WTC11 (cell line): ENCODE results near the gene OSBPL10. TPM values are rescaled to one million over a fixed set of nuclear protein-coding genes. Genes with fewer than 3 reads are reported as not detected.

Experiments
- ATAC-seq: fragments of 200-7000 bp; cut with Tn5 transposase; 2 replicates; pipeline ENCODE4 v1.10.0; 2021; ENCODE audit warnings: mild to moderate bottlenecking, moderate library complexity
- CTCF ChIA-PET: fragments of 300-600 bp; sonication (Branson Sonifier 250); formaldehyde crosslinking; loops from one replicate; lab custom pipeline; 2021; ENCODE audit warnings: antibody characterized with exemption; lab: Charles Lee
- POLR2A ChIA-PET: fragments of 350-600 bp; sonication (Branson Sonifier 250); formaldehyde crosslinking; loops from one replicate; lab custom pipeline; 2021; ENCODE audit warnings: antibody characterized with exemption; lab: Charles Lee
- DNase-seq: peaks from one replicate; pipeline ENCODE4 v3.0.0; 2021; ENCODE audit warnings: low spot score
- H3K27ac Mint-ChIP-seq: 2 replicates; pipeline ENCODE4 v1.8.0; 2021; ENCODE audit warnings: mixed read lengths
- H3K27me3 Mint-ChIP-seq: 2 replicates; pipeline ENCODE4 v1.8.0; 2021; ENCODE audit warnings: low read depth, mild to moderate bottlenecking, moderate library complexity, mixed read lengths
- H3K36me3 Mint-ChIP-seq: 2 replicates; pipeline ENCODE4 v1.8.0; 2021; ENCODE audit warnings: mixed read lengths
- H3K4me1 Mint-ChIP-seq: 2 replicates; pipeline ENCODE4 v1.8.0; 2022; ENCODE audit warnings: mixed read lengths
- H3K4me3 Mint-ChIP-seq: 2 replicates; pipeline ENCODE4 v1.8.0; 2021; ENCODE audit warnings: mild to moderate bottlenecking, moderate library complexity, mixed read lengths
- H3K9me3 Mint-ChIP-seq: 2 replicates; pipeline ENCODE4 v1.8.0; 2021; ENCODE audit warnings: mixed read lengths
- ATF1 ChIP-seq: sonication (generic); formaldehyde crosslinking; IDR thresholded peaks from 2 replicates; pipeline ENCODE4 v1.8.1; 2023; ENCODE audit warnings: mild to moderate bottlenecking, moderate library complexity, missing genetic modification reagents
- E2F4 ChIP-seq: sonication (generic); formaldehyde crosslinking; IDR thresholded peaks from 2 replicates; pipeline ENCODE4 v1.8.1; 2022; ENCODE audit warnings: low read depth, mild to moderate bottlenecking, moderate library complexity, missing genetic modification reagents, borderline replicate concordance
- ESRRA ChIP-seq: sonication (generic); formaldehyde crosslinking; IDR thresholded peaks from 2 replicates; pipeline ENCODE4 v1.8.1; 2022; ENCODE audit warnings: mild to moderate bottlenecking, missing genetic modification reagents, borderline replicate concordance
- ETV6 ChIP-seq: sonication (generic); formaldehyde crosslinking; IDR thresholded peaks from 2 replicates; pipeline ENCODE4 v1.8.1; 2022; ENCODE audit warnings: mild to moderate bottlenecking, missing genetic modification reagents
- FOXJ3 ChIP-seq: sonication (generic); formaldehyde crosslinking; IDR thresholded peaks from 2 replicates; pipeline ENCODE4 v1.9.0; 2021; ENCODE audit warnings: missing genetic modification reagents, mild to moderate bottlenecking, borderline replicate concordance
- JAZF1 ChIP-seq: fragments of 250-450 bp; sonication (Bioruptor Pico); IDR thresholded peaks from 2 replicates; pipeline ENCODE4 v1.9.0; 2021; ENCODE audit warnings: moderate library complexity, mild to moderate bottlenecking, inconsistent platforms
- JUN ChIP-seq: sonication (generic); formaldehyde crosslinking; IDR thresholded peaks from 2 replicates; pipeline ENCODE4 v1.8.0; 2023; ENCODE audit warnings: mild to moderate bottlenecking, missing genetic modification reagents
- KAT7 ChIP-seq: sonication (generic); formaldehyde crosslinking; IDR thresholded peaks from 2 replicates; pipeline ENCODE4 v1.8.1; 2023; ENCODE audit warnings: missing genetic modification reagents, mild to moderate bottlenecking, borderline replicate concordance
- MAX ChIP-seq: sonication (generic); formaldehyde crosslinking; IDR thresholded peaks from 2 replicates; pipeline ENCODE4 v1.8.0; 2022; ENCODE audit warnings: mild to moderate bottlenecking, missing genetic modification reagents
- MXD4 ChIP-seq: fragments of 250-450 bp; sonication (Bioruptor Pico); IDR thresholded peaks from 2 replicates; pipeline ENCODE4 v1.8.0; 2021; ENCODE audit warnings: mild to moderate bottlenecking, moderate library complexity, borderline replicate concordance
- NFE2L1 ChIP-seq: sonication (generic); formaldehyde crosslinking; IDR thresholded peaks from 2 replicates; pipeline ENCODE4 v1.8.1; 2023; ENCODE audit warnings: missing genetic modification reagents
- SP1 ChIP-seq: sonication (generic); formaldehyde crosslinking; conservative IDR thresholded peaks from 2 replicates; pipeline ENCODE4 v1.8.1; 2022; ENCODE audit warnings: missing genetic modification reagents
- STAT6 ChIP-seq: sonication (generic); formaldehyde crosslinking; conservative IDR thresholded peaks from 2 replicates; pipeline ENCODE4 v1.8.1; 2023; ENCODE audit warnings: mild to moderate bottlenecking, low read depth, missing genetic modification reagents, moderate library complexity
- USF1 ChIP-seq: sonication (generic); formaldehyde crosslinking; IDR thresholded peaks from 2 replicates; pipeline ENCODE4 v1.8.0; 2022; ENCODE audit warnings: mild to moderate bottlenecking, missing genetic modification reagents
- ZNF121 ChIP-seq: sonication (generic); formaldehyde crosslinking; IDR thresholded peaks from 2 replicates; pipeline ENCODE4 v1.8.0; 2023; ENCODE audit warnings: missing genetic modification reagents
- ZNF138 ChIP-seq: sonication (generic); formaldehyde crosslinking; conservative IDR thresholded peaks from 2 replicates; pipeline ENCODE4 v1.8.1; 2022; ENCODE audit warnings: mild to moderate bottlenecking, moderate library complexity, missing genetic modification reagents
- ZNF281 ChIP-seq: sonication (generic); formaldehyde crosslinking; IDR thresholded peaks from 2 replicates; pipeline ENCODE4 v1.8.0; 2023; ENCODE audit warnings: mild to moderate bottlenecking, missing genetic modification reagents
- ZNF317 ChIP-seq: sonication (generic); formaldehyde crosslinking; IDR thresholded peaks from 2 replicates; pipeline ENCODE4 v1.8.1; 2023; ENCODE audit warnings: low read depth, mild to moderate bottlenecking, moderate library complexity, missing genetic modification reagents, borderline replicate concordance
- ZNF396 ChIP-seq: fragments of 250-450 bp; sonication (Bioruptor Pico); IDR thresholded peaks from 2 replicates; pipeline ENCODE4 v1.8.0; 2021; ENCODE audit warnings: mild to moderate bottlenecking, moderate library complexity, borderline replicate concordance
- ZNF532 ChIP-seq: fragments of 250-450 bp; sonication (Bioruptor Pico); IDR thresholded peaks from 2 replicates; pipeline ENCODE4 v1.9.0; 2021; ENCODE audit warnings: mild to moderate bottlenecking, borderline replicate concordance
- ZNF671 ChIP-seq: fragments of 250-450 bp; sonication (Bioruptor Pico); IDR thresholded peaks from 2 replicates; pipeline ENCODE4 v1.8.0; 2021; ENCODE audit warnings: mild to moderate bottlenecking
- total RNA-seq: library from RNA; stranded (reverse); gene quantifications from 3 replicates; pipeline ENCODE4 v1.2.3, GENCODE V29; 2021

The OSBPL10 gene
- total RNA-seq, 1 experiment from 2014 or later = 84.1 TPM

- no peaks in the 10 kb centered on the region for H3K27me3 Mint-ChIP-seq
- TF ChIP-seq ZNF532 (CRISPR knock-in tag) (no peak), USF1 (CRISPR knock-in tag) (no peak), KAT7 (no peak), ZNF121 (CRISPR knock-in tag) (no peak), ZNF317 (CRISPR knock-in tag) (no peak), SP1 (no peak), ZNF281 (CRISPR knock-in tag) (no peak), ETV6 (no peak), MAX (no peak)
- peaks cover 4% of the 10 kb centered on the region for H3K4me1 Mint-ChIP-seq
- DNase-seq = no peak
- POLR2A ChIA-PET = no interaction called here
- no peak overlapping the region for H3K27ac Mint-ChIP-seq
- 0 out of 2 replicates have a peak, but pooled peaks cover under 1% of the 10 kb centered on the region for H3K36me3 Mint-ChIP-seq
- CTCF ChIA-PET = no interaction called here
- H3K4me3 Mint-ChIP-seq = no peak overlapping the region
- H3K9me3 Mint-ChIP-seq = peaks cover 21% of the 10 kb centered on the region
- ATAC-seq = no peak
Observed at GRCh38 chr3:31785734-31786133, 195.3 kb downstream of the OSBPL10 start.

GRCh38 chr3:31785286-31785685 is 195.8 kb downstream of the OSBPL10 start:
- peaks cover 5% of the 10 kb centered on the region; the same call in 1 of the 2 replicates for H3K36me3 Mint-ChIP-seq
- H3K9me3 Mint-ChIP-seq = peaks cover 26% of the 10 kb centered on the region
- no peak overlapping the region for H3K4me3 Mint-ChIP-seq
- DNase-seq (no peak), ATAC-seq (no peak)
- no peaks in the 10 kb centered on the region for H3K27me3 Mint-ChIP-seq
- CTCF ChIA-PET = no interaction called here
- POLR2A ChIA-PET = no interaction called here
- H3K4me1 Mint-ChIP-seq = peaks cover under 1% of the 10 kb centered on the region; the same call in 1 of the 2 replicates
- no peak overlapping the region for H3K27ac Mint-ChIP-seq
- no peak for TF ChIP-seq ETV6
- no peak for TF ChIP-seq FOXJ3
- TF ChIP-seq JUN = no peak
- TF ChIP-seq ESRRA = no peak
- no peak for TF ChIP-seq ATF1
- no peak for TF ChIP-seq ZNF671
- no peak for TF ChIP-seq MXD4 (CRISPR knock-in tag)
- TF ChIP-seq ZNF396 = no peak
- no peak for TF ChIP-seq E2F4 (CRISPR knock-in tag)
- no peak for TF ChIP-seq MAX
- TF ChIP-seq ZNF138 (CRISPR knock-in tag) = no peak
- TF ChIP-seq NFE2L1 (CRISPR knock-in tag) = no peak
- TF ChIP-seq STAT6 (CRISPR knock-in tag) = no peak
- no peak for TF ChIP-seq JAZF1 (CRISPR knock-in tag)
- no peak for TF ChIP-seq SP1
